Kidney (tissue), 14 donors: ENCODE data around the gene HCRTR1. TPM values are rescaled to one million over a fixed set of nuclear protein-coding genes. Genes with fewer than 3 reads are reported as not detected.

Source experiments
- DNase-seq, 5 donors: peaks; one replicate each; pipeline ENCODE4 v3.0.0-alpha.2; 2013 to 2020
- FAIRE-seq: peaks from 2 replicates; lab custom pipeline; 2012; peaks lifted over from hg19 to GRCh38; lab: Jason Lieb, UNC
- H3K27ac ChIP-seq, 2 donors: one replicate each; pipeline ENCODE4 v1.7.0; 2013; ENCODE audit warnings: low read depth in 2 of 2, low read length in 2 of 2, inconsistent platforms in 1 of 2
- H3K27me3 ChIP-seq: one replicate; pipeline ENCODE4 v1.7.1; 2013; ENCODE audit warnings: low read length, inconsistent platforms; ENCODE audit not compliant: control insufficient read depth, insufficient read depth
- H3K36me3 ChIP-seq, 3 donors: one replicate each; pipeline versions ENCODE4 v1.7.0 to v1.7.1; 2013; ENCODE audit warnings: low read length in 3 of 3, control low read depth in 1 of 3, inconsistent platforms in 1 of 3; ENCODE audit not compliant: insufficient read depth in 3 of 3, control insufficient read depth in 2 of 3
- H3K4me1 ChIP-seq, 3 donors: one replicate each; pipeline versions ENCODE4 v1.7.0 to v1.7.1; 2013; ENCODE audit warnings: low read length in 3 of 3, inconsistent platforms in 1 of 3, low read depth in 1 of 3; ENCODE audit not compliant: control insufficient read depth in 2 of 3, insufficient read depth in 2 of 3
- H3K4me3 ChIP-seq, 3 donors: one replicate each; pipeline versions ENCODE4 v1.7.0 to v1.8.1; 2013; ENCODE audit warnings: low read length in 3 of 3, control low read depth in 1 of 3, inconsistent platforms in 1 of 3
- H3K9ac ChIP-seq, 3 donors: one replicate each; pipeline versions ENCODE4 v1.7.0 to v1.7.1; 2013; ENCODE audit warnings: low read length in 3 of 3, control low read depth in 1 of 3, inconsistent platforms in 1 of 3
- H3K9me3 ChIP-seq, 3 donors: one replicate each; pipeline versions ENCODE4 v1.7.0 to v1.7.1; 2013; ENCODE audit warnings: low read length in 3 of 3, control low read depth in 1 of 3, inconsistent platforms in 1 of 3; ENCODE audit not compliant: control insufficient read depth in 2 of 3, insufficient read depth in 1 of 3
- intact Hi-C: fragments of 100-400 bp; cut with DNase I; formaldehyde crosslinking; loops from one replicate; pipeline ENCODE4 v1.11.1; 2022
- polyA plus RNA-seq: library from polyadenylated mRNA; stranded (reverse); fragments of 350-450 nt; fragmentation: Illumina TruSeq; extraction: RNeasy Lipid Tissue Mini Kit (QIAGEN cat#74804); gene quantifications from one replicate; pipeline ENCODE4 v1.2.3, GENCODE V29; 2014; ENCODE audit warnings: low read depth, low replicate concordance; ENCODE audit not compliant: insufficient read depth
- total RNA-seq: library from RNA; stranded (reverse); fragmentation: NEBNext Ultra II Directional; extraction: Animal tissue kit (Norgen Biotek cat#: 25700); gene quantifications from one replicate; pipeline ENCODE4 v1.2.1, GENCODE V29; 2021
- TF ChIP-seq, protein P1 (sequence below): IDR thresholded peaks from 3 replicates; pipeline ENCODE4 v1.5.1; 2012; ENCODE audit warnings: mild to moderate bottlenecking, moderate library complexity, borderline replicate concordance; ENCODE audit not compliant: insufficient read depth; ENCODE audit errors: extremely low read depth
- donor health status: control.
- donor health status: control.
- donor health status: control.
- donor health status: control.
- donor health status: control.
- donor health status: DM: yes; HTN: yes; CAD: no.
- donor health status: Normal renal cell carcinoma (clear cell type).

The HCRTR1 gene
- total and polyA plus RNA-seq, 2 donors from 2014 or later, result 0.35 TPM; not detected in 1

DNA sequence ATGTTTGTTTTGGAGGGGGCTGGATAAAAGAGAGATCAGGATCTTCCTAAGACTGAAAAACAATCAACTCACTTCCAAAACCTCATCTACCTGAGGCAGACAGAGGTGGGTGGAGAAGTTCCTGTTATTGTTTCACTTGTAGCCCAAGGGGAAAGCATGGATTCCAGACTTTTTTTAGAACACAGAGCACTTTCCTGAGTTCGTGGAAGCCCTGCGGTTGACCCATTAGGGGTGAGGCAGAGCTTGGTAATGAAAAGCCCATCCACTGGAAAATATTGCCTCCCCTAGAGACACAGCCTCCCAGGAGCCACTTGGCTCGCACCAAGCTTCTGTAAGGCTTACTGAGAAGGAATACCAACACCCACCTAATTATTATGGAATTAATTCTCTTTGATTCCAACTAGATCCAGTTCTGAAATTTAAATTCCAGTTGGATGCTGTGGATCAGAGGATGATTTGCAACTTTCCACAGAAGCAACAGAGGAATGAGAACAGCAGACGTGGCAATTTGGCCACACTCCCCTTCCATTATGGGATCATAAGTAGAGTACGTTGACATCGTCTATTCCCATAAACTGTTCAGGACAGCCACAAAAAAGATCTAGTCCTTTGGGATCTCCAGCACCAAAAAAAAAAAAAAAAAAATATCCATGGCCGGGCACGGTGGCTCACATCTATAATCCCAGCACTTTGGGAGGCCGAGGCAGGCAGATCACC lies 31.3 kb downstream of the HCRTR1 start:
- Histone ChIP-seq H3K36me3 (no peaks in the 10 kb centered on the region), H3K4me1 (peaks cover 6 to 9% (median 7%) of the 10 kb centered on the region in 3 donors), H3K27ac (peak overlapping the region; percentile 29 to 53), H3K9me3 (no peaks in the 10 kb centered on the region), H3K4me3 (no peak overlapping the region), H3K27me3 (no peaks in the 10 kb centered on the region), H3K9ac (no peak overlapping the region)
- TF ChIP-seq, protein P1, sequence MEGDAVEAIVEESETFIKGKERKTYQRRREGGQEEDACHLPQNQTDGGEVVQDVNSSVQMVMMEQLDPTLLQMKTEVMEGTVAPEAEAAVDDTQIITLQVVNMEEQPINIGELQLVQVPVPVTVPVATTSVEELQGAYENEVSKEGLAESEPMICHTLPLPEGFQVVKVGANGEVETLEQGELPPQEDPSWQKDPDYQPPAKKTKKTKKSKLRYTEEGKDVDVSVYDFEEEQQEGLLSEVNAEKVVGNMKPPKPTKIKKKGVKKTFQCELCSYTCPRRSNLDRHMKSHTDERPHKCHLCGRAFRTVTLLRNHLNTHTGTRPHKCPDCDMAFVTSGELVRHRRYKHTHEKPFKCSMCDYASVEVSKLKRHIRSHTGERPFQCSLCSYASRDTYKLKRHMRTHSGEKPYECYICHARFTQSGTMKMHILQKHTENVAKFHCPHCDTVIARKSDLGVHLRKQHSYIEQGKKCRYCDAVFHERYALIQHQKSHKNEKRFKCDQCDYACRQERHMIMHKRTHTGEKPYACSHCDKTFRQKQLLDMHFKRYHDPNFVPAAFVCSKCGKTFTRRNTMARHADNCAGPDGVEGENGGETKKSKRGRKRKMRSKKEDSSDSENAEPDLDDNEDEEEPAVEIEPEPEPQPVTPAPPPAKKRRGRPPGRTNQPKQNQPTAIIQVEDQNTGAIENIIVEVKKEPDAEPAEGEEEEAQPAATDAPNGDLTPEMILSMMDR, result no peak
- intact Hi-C loops, result no loop called here
- no peak for FAIRE-seq
- DNase-seq, result no peak

DNA sequence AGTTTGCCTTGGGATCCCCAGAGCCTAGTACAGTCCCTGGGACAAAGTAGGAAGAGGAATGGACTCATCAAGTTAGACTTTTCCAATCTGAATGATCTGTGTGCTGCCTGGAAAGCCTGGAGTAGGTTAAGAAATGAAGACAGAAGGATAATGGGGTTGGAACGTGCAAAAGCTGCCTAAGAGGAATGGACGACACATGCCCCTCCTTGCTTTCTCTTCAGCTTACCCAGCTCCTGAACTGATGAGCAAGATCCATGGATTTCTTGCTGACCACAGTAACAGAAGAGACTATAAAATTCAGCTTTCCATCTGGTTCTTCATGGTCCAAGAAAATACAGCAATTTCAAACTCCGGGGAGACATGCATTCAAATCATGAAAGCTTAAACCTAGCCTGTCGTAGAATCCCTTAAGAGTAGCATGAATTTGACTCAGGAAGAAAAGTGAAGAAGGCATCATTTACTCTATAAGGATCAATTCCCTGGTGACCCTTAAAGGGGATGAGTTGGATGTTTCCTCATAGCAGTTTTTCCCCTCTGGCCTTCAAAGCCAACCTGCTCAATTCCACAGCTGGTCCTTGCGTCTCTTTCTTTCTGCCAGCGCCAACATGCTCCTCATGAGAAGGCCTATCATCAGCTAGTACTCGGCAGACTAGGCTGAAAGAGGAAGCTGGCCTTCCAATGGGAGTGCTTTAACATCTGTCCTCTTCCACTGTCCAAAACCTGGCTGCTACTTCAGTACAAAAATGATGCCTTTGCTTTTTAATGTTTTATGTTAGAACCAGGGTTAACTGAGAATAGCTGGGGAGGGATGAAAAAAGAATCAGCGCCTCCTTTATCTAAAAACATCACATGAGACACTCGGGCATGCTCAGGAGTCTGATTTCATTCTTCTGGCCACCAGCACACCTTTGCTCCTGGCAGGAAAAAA lies 32.9 kb downstream of the HCRTR1 start:
- FAIRE-seq, result no peak
- H3K27ac ChIP-seq, result no peak overlapping the region

DNA sequence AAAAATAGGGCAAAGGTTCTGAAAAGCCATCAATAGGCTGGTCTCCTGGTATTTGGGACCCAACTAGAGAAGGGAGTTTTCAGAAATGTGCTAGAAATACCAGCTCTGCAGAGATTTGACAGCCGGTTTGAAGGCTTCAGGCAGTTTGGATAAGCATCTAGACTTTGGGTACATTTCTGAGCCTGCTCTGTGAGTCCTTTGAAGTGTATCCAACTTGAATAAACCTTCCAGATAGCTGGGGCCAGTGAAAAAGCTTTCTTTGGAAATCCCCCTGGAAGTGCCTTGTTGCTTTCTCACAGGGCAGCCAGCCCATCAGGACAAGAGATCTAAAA lies 33.6 kb downstream of the HCRTR1 start:
- H3K27ac ChIP-seq, result no peak overlapping the region
- TF ChIP-seq, protein P1, result no peak
- intact Hi-C loops, result no loop called here
- H3K4me1 ChIP-seq, result peaks cover 0 to 4% (median 2%) of the 10 kb centered on the region in 3 donors
- no peaks in the 10 kb centered on the region for H3K9me3 ChIP-seq
- no peak overlapping the region for H3K9ac ChIP-seq
- no peaks in the 10 kb centered on the region for H3K36me3 ChIP-seq
- no peaks in the 10 kb centered on the region for H3K27me3 ChIP-seq
- no peak for FAIRE-seq
- H3K4me3 ChIP-seq, result no peak overlapping the region
- DNase-seq, result peak in 2 of 5 donors; percentile 41 to 55

More for the DNA sequence above, 32.9 kb downstream of the HCRTR1 start:
- H3K27me3 ChIP-seq, result no peaks in the 10 kb centered on the region
- peaks cover 3 to 6% (median 4%) of the 10 kb centered on the region in 3 donors for H3K4me1 ChIP-seq
- TF ChIP-seq, protein P1, result no peak
- no peak overlapping the region for H3K4me3 ChIP-seq
- no peaks in the 10 kb centered on the region for H3K9me3 ChIP-seq
- intact Hi-C loops, result no loop called here
- H3K9ac ChIP-seq, result no peak overlapping the region
- DNase-seq, result no peak
- no peaks in the 10 kb centered on the region for H3K36me3 ChIP-seq
